Measurements from ENCODE around the gene GRPR. TPM values are rescaled to one million over a fixed set of nuclear protein-coding genes. Genes with fewer than 3 reads are reported as not detected.
"Not testable (repeated sequence)": the region's sequence is repeated elsewhere in the genome, so short reads cannot be mapped to it uniquely, and the experiment has no call there.

GRPR gene
- polyA plus RNA-seq, 3 donors: 0.24 to 0.29 (median 0.27) TPM

GRCh38 chrX:16136080-16136479, 12.7 kb downstream of the GRPR start:
- DNase-seq: no peak

DNA sequence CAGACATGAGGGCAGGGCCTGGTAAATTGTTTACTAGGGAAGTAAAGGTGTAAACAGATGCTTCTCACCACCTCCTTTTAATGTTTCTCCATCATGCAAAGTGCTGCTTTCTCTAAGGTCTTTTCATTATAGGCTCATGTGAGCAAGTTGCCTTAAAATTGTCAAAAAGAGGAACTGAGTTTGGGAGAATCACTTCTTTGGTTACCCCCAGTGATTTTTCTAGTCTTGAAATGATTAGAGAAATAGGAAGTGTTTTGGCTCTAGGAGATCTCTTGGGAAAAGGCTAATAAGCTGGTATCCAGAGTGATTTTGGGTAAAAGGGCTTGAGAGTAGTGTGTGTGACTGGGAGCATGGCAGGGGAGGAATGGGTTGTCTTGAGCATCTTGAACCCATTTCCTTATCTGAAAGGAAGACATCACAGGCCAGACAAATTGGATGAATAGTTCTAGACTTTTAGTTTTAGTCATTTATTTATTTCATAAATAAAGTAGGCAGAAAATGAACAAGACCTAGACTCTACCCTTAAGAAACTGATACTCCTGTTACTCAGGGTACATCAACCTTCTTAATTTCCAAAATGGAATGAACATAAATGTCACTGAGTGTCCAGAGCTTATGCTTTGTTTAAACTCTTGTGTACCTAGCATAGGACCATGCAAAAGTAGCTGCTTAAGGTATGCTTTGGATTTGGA, 14.2 kb downstream of the GRPR start:
- DNase-seq: no peak

DNA sequence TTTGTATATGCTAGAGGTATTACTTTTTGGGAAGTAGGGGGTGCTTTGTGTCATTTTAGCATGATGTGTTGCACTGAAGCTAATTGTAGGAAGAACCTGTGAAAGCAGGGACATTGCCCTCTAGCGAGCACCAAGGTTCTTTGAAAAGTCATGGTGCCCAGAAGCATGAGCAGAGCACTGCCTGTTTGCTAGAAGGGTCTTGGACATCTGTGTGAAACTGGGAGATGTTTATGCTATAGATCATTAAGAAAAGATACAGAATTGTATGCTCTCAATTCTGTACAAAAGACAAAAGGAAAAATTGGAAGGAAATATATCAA, 14.7 kb downstream of the GRPR start:
- DNase-seq: no peak

- DNase-seq: no peak
These were observed 17.1 kb downstream of the GRPR start for GRCh38 chrX:16140448-16140847.

DNA sequence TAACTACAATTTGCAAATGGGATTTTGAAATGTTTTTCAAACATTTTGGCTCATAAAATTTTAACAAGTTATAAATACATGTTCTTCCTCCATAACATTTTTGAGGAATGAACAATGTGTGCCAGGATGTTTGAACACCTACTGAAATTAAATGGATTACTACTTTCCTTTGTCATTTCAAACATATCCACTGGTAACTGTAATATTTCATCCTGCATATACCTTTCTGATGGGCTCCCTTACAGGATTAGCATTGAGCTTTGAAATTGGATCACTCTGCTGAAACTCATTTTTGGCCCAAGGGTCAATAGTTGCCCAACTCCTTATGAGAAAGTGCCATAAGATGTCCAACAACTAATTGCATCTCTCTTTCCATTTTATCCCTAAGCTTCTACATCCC, 17.6 kb downstream of the GRPR start:
- no peak for DNase-seq

- DNase-seq: no peak
These were observed 18.3 kb downstream of the GRPR start for GRCh38 chrX:16141422-16142245.

GRCh38 chrX:16142246-16142558, 18.8 kb downstream of the GRPR start:
- DNase-seq: no peak

GRCh38 chrX:16143968-16144367, 20.6 kb downstream of the GRPR start:
- no peak for DNase-seq

DNA sequence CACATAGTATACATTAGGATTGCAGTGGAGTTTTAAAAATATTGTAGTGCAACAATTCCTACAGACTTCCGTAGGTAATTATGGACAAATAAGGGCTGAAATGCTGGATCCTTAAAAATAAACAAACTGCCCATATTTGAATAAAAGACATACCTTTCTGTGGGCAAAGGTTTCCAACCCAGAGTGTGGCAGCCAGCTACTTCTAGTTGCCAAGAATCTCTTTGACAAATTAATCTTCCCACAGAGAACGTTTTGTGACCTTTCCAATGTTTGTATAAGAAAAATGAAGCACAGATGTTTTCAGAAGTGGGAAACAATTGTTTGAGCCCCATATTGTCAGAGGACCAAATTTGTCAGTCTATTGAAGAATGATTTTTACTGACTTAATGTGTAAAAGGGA, 21.1 kb downstream of the GRPR start:
- no peak for DNase-seq

- DNase-seq: not testable (repeated sequence)
These were observed 21.7 kb downstream of the GRPR start for GRCh38 chrX:16145093-16145492.

GRCh38 chrX:16145656-16146055, 22.3 kb downstream of the GRPR start:
- no peak for DNase-seq

GRCh38 chrX:16148896-16149295, 25.5 kb downstream of the GRPR start:
- no peak for DNase-seq

- no peak for DNase-seq
These were observed 32.3 kb downstream of the GRPR start for GRCh38 chrX:16155581-16156096.

DNA sequence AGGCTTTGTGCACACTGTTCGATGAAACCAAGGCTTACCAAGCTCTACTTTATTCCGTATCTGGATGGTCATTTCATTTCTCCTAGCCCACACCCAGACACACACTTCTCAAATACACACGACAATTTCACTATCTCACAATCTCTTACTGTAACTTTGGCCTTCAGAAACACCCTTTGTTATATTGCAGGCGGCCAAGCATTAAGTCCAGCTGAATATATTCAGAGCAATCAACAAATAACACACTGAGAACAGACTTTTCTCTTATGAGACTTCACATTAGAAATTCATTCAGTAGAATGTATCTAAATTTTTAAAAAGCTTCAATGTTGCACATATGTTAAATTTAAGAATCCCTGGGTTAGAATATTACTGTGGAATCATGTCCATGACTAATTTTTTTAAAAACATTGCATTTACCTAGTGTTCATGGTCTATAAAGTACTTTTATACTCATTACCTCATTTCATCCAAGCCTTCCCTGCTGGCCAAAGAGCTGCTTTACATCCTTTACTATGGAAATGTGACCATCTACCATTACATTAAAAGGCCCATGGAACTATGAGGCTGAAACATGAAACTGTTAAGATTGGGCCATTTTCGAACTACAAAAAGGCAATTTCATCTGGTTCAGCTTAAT, 33.4 kb downstream of the GRPR start:
- DNase-seq: no peak

DNA sequence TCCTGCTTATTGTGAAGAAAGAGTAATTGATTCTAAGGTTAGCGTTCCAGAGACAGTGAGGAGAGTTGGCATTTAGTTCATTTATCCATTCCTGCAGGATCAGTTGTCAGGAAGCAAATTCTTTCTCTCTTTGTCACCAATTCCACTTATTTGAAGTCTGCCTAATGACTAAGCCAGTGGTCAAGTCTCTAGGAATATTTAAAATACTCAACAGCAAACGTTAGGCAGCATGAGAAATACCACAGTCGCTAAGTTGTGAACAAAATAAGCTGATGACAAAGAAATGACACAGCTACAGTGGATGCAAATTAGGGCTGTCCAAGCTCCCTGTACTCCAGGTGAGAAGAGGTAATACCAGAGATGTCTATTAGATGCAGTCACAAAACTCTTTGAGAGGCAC, 37.4 kb downstream of the GRPR start:
- no peak for DNase-seq

GRCh38 chrX:16161173-16161572, 37.8 kb downstream of the GRPR start:
- DNase-seq: not testable (repeated sequence)

DNA sequence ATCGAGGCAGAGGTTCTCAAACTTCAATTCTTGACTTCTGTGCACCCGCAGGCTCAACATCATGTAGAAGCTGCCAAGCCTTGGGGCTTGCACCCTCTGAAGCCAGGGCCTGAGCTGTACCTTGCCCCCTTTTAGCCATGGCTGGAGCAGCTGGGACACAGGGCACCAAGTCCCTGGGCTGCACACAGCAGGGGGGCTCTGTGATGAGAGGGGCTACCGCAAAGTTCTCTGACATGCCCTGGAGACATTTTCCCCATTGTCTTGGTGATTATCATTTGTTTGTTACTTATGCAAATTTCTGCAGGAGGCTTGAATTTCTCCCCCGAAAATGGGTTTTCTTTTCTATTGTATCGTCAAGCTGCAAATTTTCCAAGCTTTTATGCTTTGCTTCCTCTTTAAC, 39.0 kb downstream of the GRPR start:
- DNase-seq: no peak

GRCh38 chrX:16164748-16165147, 41.4 kb downstream of the GRPR start:
- no peak for DNase-seq

GRCh38 chrX:16167181-16167580, 43.8 kb downstream of the GRPR start, which contains the start of gene MAGEB17:
MAGEB17 (plus strand) TSS chrX:16167481; CDS start chrX:16170383, 2,902 bp downstream.
- DNase-seq: no peak

- no peak for DNase-seq
These were observed 47.7 kb downstream of the GRPR start for GRCh38 chrX:16171039-16171438.

DNA sequence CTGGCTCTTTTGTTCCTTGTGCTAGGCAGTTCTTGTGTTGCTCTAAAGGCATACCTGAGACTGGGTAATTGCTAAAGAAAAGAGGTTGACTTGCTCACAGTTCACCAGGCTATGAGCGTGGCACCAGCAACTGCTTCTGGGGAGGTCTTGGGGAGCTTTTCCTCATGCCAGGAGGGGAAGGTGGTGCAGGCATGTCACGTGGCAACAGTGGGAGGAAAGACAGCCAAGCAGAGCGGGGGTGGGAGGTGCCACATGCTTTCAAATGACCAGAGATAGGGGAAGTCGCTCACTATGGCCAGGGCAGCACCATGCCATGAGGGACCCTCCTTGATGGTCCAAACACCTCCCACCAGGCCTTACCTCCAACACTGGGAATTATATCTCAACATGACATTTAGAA, 48.6 kb downstream of the GRPR start:
- no peak for DNase-seq

DNA sequence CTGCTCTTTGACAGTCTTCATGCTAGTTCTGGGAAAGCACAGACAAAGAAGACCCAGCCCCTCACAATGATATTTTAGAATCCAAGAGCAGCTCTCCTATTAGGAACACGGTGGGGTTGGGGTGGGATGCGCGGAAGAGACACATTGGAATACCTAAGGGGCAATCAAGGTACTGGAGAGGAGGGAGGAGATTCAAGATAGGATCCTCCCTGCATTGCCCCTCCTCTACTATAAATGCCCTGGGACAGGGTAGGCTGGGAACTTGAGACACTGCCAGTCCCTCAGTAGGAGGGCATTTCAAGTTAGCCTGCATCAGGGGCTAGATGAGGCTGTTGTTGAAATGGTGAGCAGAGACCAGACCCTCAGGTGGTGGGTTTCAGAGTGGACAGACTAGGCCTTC, 49.0 kb downstream of the GRPR start:
- DNase-seq: no peak
